K562 (cell line): ENCODE measurements around the gene TGM5. TPM values are rescaled to one million over a fixed set of nuclear protein-coding genes. Genes with fewer than 3 reads are reported as not detected.
A peak's percentile ranks its signal among the peaks of the same experiment; 100 is the strongest.

ENCODE experiments used
- ATAC-seq: fragments of 200-7000 bp; cut with Tn5 transposase; 3 replicates; pipeline ENCODE4 v1.9.1; 2020; ENCODE audit warnings: moderate library complexity
- BruUV-seq: library from RNA; stranded (reverse); fragments of 400-500 nt; replicated peaks from 2 replicates; lab custom pipeline; 2021; lab: Mats Ljungman, UMichigan
- CTCF ChIA-PET: fragments of 300-600 bp; formaldehyde crosslinking; extraction: SDS; loops from one replicate; lab custom pipeline; 2021; ENCODE audit warnings: low intra/inter-chr PET ratio; lab: Yijun Ruan, JAX
- POLR2A ChIA-PET: fragments of 300-600, 350-650 bp; sonication (Branson Sonifier 250); formaldehyde crosslinking; extraction: SDS; loops from one replicate; lab custom pipeline; 2021; ENCODE audit warnings: antibody characterized with exemption, inconsistent platforms; lab: Yijun Ruan, JAX
- DNase-seq, 4 experiments: peaks; one replicate each; pipeline versions ENCODE4 v3.0.0 to v3.0.0-alpha.2; 2011 to 2018; ENCODE audit warnings: low spot score in 3 of 4, mixed read lengths in 3 of 4; ENCODE audit errors: extremely low read depth in 1 of 4
- FAIRE-seq: peaks from 2 replicates; lab custom pipeline; 2011; peaks lifted over from hg19 to GRCh38; lab: Jason Lieb, UNC
- H2AFZ ChIP-seq: 2 replicates; pipeline ENCODE4 v1.6.0; 2011; ENCODE audit warnings: low read depth, low read length, control low read depth, inconsistent platforms
- H3K27ac ChIP-seq: fragments of 200-600 bp; 3 replicates; pipeline ENCODE4 v1.8.0; 2011; ENCODE audit warnings: low read depth, mild to moderate bottlenecking, control low read depth, inconsistent platforms, low read length, moderate library complexity, mixed read lengths; ENCODE audit errors: extremely low read depth
- H3K27me3 ChIP-seq, 2 experiments: fragments of 300-600 bp in 1 of 2; 2 replicates in 1 of 2; 3 replicates in 1 of 2; pipeline versions ENCODE4 v1.6.0 to v1.8.0; 2011; ENCODE audit warnings: inconsistent platforms in 2 of 2, low read length in 2 of 2, mild to moderate bottlenecking in 1 of 2, mixed read lengths in 1 of 2, moderate library complexity in 1 of 2; ENCODE audit not compliant: control insufficient read depth in 2 of 2, insufficient read depth in 2 of 2
- H3K36me3 ChIP-seq: fragments of 300-600 bp; 3 replicates; pipeline ENCODE4 v1.8.0; 2011; ENCODE audit warnings: mild to moderate bottlenecking, low read length, inconsistent platforms; ENCODE audit not compliant: control insufficient read depth, insufficient read depth
- H3K4me1 ChIP-seq, 2 experiments: fragments of 200-600 bp in 1 of 2; replicated peaks in 1 of 2; 2 replicates in 1 of 2; 3 replicates in 1 of 2; pipeline versions ENCODE4 v1.5.1 to v1.8.0; 2011; ENCODE audit warnings: inconsistent platforms in 2 of 2, low read length in 2 of 2, mild to moderate bottlenecking in 1 of 2, mixed read lengths in 1 of 2, moderate library complexity in 1 of 2; ENCODE audit not compliant: control insufficient read depth in 2 of 2, insufficient read depth in 2 of 2
- H3K4me2 ChIP-seq: 2 replicates; pipeline ENCODE4 v1.6.1; 2011; ENCODE audit warnings: low read length, control low read depth, inconsistent platforms, mixed read lengths; ENCODE audit not compliant: insufficient read depth
- H3K4me3 ChIP-seq: fragments of 200-600 bp; sonication (generic), shearing (Covaris generic); 2 replicates; pipeline ENCODE4 v1.5.1; 2016; ENCODE audit warnings: control low read depth, inconsistent platforms
- H3K79me2 ChIP-seq: fragments of 200-600 bp; 3 replicates; pipeline ENCODE4 v1.8.0; 2011; ENCODE audit warnings: low read length, inconsistent platforms; ENCODE audit not compliant: control insufficient read depth, insufficient read depth
- H3K9ac ChIP-seq, 2 experiments: 2 replicates each; pipeline versions ENCODE4 v1.6.0 to v1.6.1; 2011; ENCODE audit warnings: low read depth in 2 of 2, low read length in 2 of 2, control low read depth in 1 of 2, inconsistent platforms in 1 of 2, mild to moderate bottlenecking in 1 of 2, mixed read lengths in 1 of 2; ENCODE audit not compliant: insufficient read depth in 1 of 2
- H3K9me1 ChIP-seq: one replicate; pipeline ENCODE4 v1.6.0; 2011; ENCODE audit warnings: inconsistent platforms, mild to moderate bottlenecking, low read length, moderate library complexity; ENCODE audit not compliant: control insufficient read depth, insufficient read depth
- H3K9me3 ChIP-seq: replicated peaks from 2 replicates; pipeline ENCODE4 v1.5.1; 2011; ENCODE audit warnings: low read depth, low read length, inconsistent platforms; ENCODE audit not compliant: control insufficient read depth, insufficient read depth
- H4K20me1 ChIP-seq: replicated peaks from 2 replicates; pipeline ENCODE4 v1.6.1; 2011; ENCODE audit warnings: low read length, inconsistent platforms, mixed read lengths; ENCODE audit not compliant: control insufficient read depth, insufficient read depth
- CCNT2 ChIP-seq: IDR thresholded peaks from 2 replicates; pipeline ENCODE4 v1.6.1; 2011; ENCODE audit warnings: borderline replicate concordance, low read depth, mild to moderate bottlenecking, moderate library complexity, mixed read lengths, low read length; ENCODE audit not compliant: insufficient read length; ENCODE audit errors: extremely low read depth
- HDAC6 ChIP-seq: IDR thresholded peaks from 2 replicates; pipeline ENCODE4 v1.6.1; 2012; ENCODE audit warnings: low read depth, mild to moderate bottlenecking, control low read depth, inconsistent platforms, low read length, moderate library complexity
- HNRNPK ChIP-seq: fragments of 200-400 bp; formaldehyde crosslinking; IDR thresholded peaks from one replicate; pipeline ENCODE4 v1.6.1; 2018; ENCODE audit warnings: mild to moderate bottlenecking, low read depth, low read length; ENCODE audit not compliant: poor library complexity, severe bottlenecking
- NR2F6 ChIP-seq: fragments of 450-650 bp; formaldehyde crosslinking; IDR thresholded peaks from 2 replicates; pipeline ENCODE4 v1.4.0; 2020; ENCODE audit warnings: mild to moderate bottlenecking
- RB1 ChIP-seq: fragments of 450-650 bp; IDR thresholded peaks from 2 replicates; pipeline ENCODE4 v1.6.1; 2017; ENCODE audit warnings: low read depth, mild to moderate bottlenecking
- SPI1 ChIP-seq: IDR thresholded peaks from 2 replicates; pipeline ENCODE4 v1.6.1; 2011; ENCODE audit warnings: low read depth, low read length, control low read depth, borderline replicate concordance
- WGBS: fragments of 100-300 bp; shearing (Covaris generic); methylation state at CpG from one replicate; pipeline ENCODE4 v1.1.6; 2016; ENCODE audit warnings: low coverage, mixed read lengths; ENCODE audit not compliant: insufficient coverage; ENCODE audit errors: missing lambda C conversion rate; 5-methylcytosine and 5-hydroxymethylcytosine counted together
- in situ Hi-C: fragments of 300-500 bp; cut with MboI; formaldehyde crosslinking; loops from 4 replicates; pipeline ENCODE4 v1.15.0; 2018; ENCODE audit warnings: inconsistent platforms, mixed read lengths
- intact Hi-C: fragments of 100-400 bp; cut with micrococcal nuclease; formaldehyde crosslinking; loops from 2 replicates; pipeline ENCODE4 v1.14.2; 2022
- polyA plus RNA-seq, 8 experiments: library from polyadenylated mRNA; depleted of rRNA in 4 of 8; stranded (reverse) in 5 of 8; unstranded in 3 of 8; fragments of >200 nt; fragmentation: Nextera tagmentation in 2 of 8; fragmentation: Illumina TruSeq in 1 of 8; extraction: Ambion mirVana in 2 of 8; extraction: Trizol in 1 of 8; gene quantifications; 2 replicates each; pipeline versions ENCODE4 v1.2.1 to v1.2.3, GENCODE V29; 2011 to 2014; ENCODE audit warnings: inconsistent platforms in 1 of 8, missing spikeins in 1 of 8
- total RNA-seq, 7 experiments: library from RNA; depleted of rRNA in 6 of 7; stranded (reverse); fragments of >200 nt in 6 of 7; fragmentation: Illumina TruSeq in 2 of 7; extraction: Trizol in 2 of 7; gene quantifications; 2 replicates each; pipeline versions ENCODE4 v1.2.1 to v1.2.3, GENCODE V29; 2011 to 2021; ENCODE audit warnings: low replicate concordance in 1 of 7
- TF ChIP-seq, protein P1 (sequence below): fragments of 450-650 bp; IDR thresholded peaks from 2 replicates; pipeline ENCODE4 v1.6.1; 2016; ENCODE audit warnings: low read depth, mild to moderate bottlenecking, moderate library complexity
- TF ChIP-seq, protein P2 (sequence below): fragments of 450-650 bp; conservative IDR thresholded peaks from 2 replicates; pipeline ENCODE4 v1.6.1; 2016; ENCODE audit warnings: missing genetic modification characterization, low read depth, mild to moderate bottlenecking, missing compliant biosample characterization, moderate library complexity

TGM5 gene
- total and polyA plus RNA-seq, 9 of the 15 experiments (the other 6 are each of a cell fraction or from before 2014, with no cell fraction given), result 0.03 to 0.10 (median 0.07) TPM; not detected in 6

DNA sequence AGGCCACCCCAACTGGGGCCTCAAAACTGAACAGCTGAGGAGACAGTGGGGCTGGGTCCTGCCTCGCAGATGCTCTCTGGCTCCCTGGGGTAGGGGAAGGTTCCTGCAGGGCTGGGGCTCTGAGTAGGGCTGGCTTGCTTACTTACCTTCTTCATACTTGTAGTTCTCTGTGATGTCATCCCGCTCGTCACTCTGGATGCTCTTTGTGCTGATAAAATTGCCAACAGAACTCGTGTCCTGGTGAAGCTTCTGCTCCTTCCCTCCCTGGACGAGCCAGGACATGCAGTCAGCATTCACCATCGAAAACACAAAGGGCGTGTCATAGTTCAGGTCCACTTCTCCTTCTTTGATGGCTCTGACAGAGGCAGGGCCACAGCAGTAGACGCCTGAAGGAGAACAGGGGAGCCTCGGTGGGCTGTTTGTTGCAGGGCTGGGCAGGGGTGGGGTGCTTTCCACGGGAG is 28.0 kb downstream of the TGM5 start:
- in situ Hi-C loops, result no loop called here
- peak in 1 of 4 experiments; percentile 26 for DNase-seq
- peak; percentile 42 for ATAC-seq
- Histone ChIP-seq H3K79me2 (no peaks in the 10 kb centered on the region), H3K27me3 (no peaks in the 10 kb centered on the region), H3K9ac (no peak overlapping the region), H3K4me2 (no peak overlapping the region; the same call in 1 of the 2 replicates), H3K4me3 (no peak overlapping the region), H3K36me3 (no peaks in the 10 kb centered on the region), H2AFZ (peak overlapping the region; percentile 80), H4K20me1 (no peaks in the 10 kb centered on the region), H3K4me1 (peaks cover 12 to 17% of the 10 kb centered on the region in 2 experiments), H3K9me1 (no peaks in the 10 kb centered on the region), H3K27ac (no peak overlapping the region), H3K9me3 (no peaks in the 10 kb centered on the region)
- ChIA-PET POLR2A (no interaction called here), CTCF (no interaction called here)
- WGBS, result 38% methylated on average over 10 of the region's 10 CpGs
- FAIRE-seq, result peak; percentile 57
- intact Hi-C loops, result no loop called here
- no TSS peak for BruUV-seq
- peak; percentile 44; the same call in 1 of the 2 replicates for TF ChIP-seq SPI1
- TF ChIP-seq, protein P1, sequence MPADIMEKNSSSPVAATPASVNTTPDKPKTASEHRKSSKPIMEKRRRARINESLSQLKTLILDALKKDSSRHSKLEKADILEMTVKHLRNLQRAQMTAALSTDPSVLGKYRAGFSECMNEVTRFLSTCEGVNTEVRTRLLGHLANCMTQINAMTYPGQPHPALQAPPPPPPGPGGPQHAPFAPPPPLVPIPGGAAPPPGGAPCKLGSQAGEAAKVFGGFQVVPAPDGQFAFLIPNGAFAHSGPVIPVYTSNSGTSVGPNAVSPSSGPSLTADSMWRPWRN, result no peak
- TF ChIP-seq HDAC6, result no peak

DNA sequence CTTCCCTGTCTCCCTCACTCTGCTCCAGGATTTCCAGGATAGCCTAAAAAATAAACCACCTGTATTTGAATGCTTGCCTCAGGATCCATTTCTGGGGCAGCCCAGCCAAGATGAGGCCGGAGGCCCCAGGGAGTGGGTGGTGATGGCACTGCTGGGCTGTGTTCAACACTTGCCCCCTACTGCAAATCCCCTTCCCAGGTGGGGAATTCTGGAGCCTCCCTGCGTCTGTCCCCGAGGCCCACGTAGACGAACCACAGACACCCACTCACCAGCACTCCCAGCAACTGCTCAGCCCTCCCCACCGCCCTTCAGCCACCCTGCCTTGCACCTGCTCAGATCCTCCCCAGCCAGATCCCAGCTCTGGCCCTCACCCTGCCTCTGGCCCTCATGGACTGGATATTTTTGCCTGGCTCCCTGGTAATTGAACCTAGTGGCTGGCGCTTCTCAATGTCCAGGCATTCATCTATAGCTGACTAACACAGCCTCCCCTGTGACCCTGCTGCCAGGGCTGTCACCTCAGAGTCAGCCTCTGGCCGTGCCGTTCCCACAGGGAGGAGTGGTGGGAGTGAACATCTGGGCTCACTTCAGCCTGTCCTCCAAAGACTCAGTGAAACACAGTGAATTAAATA is 28.8 kb downstream of the TGM5 start:
- ChIA-PET POLR2A (no interaction called here), CTCF (no interaction called here)
- in situ Hi-C loops (no loop called here), intact Hi-C loops (no loop called here)
- ATAC-seq, result no peak
- DNase-seq, result no peak
- Histone ChIP-seq H2AFZ (0 out of 2 replicates have a peak overlapping the region, but pooled peaks have one; percentile 80), H3K9me3 (no peaks in the 10 kb centered on the region), H3K9me1 (no peaks in the 10 kb centered on the region), H4K20me1 (no peaks in the 10 kb centered on the region), H3K4me3 (no peak overlapping the region), H3K36me3 (no peaks in the 10 kb centered on the region), H3K4me1 (peaks cover 12 to 17% of the 10 kb centered on the region in 2 experiments), H3K27me3 (no peaks in the 10 kb centered on the region), H3K79me2 (no peaks in the 10 kb centered on the region), H3K4me2 (no peak overlapping the region), H3K9ac (no peak overlapping the region), H3K27ac (no peak overlapping the region)
- no peak for FAIRE-seq
- no TSS peak for BruUV-seq
- WGBS, result 49% methylated on average over 9 of the region's 9 CpGs
- no peak for TF ChIP-seq RB1
- TF ChIP-seq CCNT2, result no peak
- TF ChIP-seq, protein P2, sequence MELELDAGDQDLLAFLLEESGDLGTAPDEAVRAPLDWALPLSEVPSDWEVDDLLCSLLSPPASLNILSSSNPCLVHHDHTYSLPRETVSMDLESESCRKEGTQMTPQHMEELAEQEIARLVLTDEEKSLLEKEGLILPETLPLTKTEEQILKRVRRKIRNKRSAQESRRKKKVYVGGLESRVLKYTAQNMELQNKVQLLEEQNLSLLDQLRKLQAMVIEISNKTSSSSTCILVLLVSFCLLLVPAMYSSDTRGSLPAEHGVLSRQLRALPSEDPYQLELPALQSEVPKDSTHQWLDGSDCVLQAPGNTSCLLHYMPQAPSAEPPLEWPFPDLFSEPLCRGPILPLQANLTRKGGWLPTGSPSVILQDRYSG (tag), result no peak
- no peak for TF ChIP-seq NR2F6
- no peak for TF ChIP-seq HNRNPK
